SK-N-SH (cell line): ENCODE results near the gene MPZL1.

Experiments used
- CTCF ChIP-seq: fragments of 200-600 bp; sonication (generic); IDR thresholded peaks from 2 replicates; pipeline ENCODE4 v1.6.1; 2017; ENCODE audit warnings: antibody characterized with exemption, mild to moderate bottlenecking, moderate library complexity
- EZH2phosphoT487 ChIP-seq: fragments of 200-600 bp; sonication (generic); IDR thresholded peaks from 2 replicates; pipeline ENCODE4 v1.6.1; 2017; ENCODE audit warnings: low read depth, mixed run types, mild to moderate bottlenecking, antibody characterized with exemption, moderate library complexity, borderline replicate concordance
- RXRA ChIP-seq: IDR thresholded peaks from 2 replicates; pipeline ENCODE4 v1.4.0; 2012; ENCODE audit warnings: low read depth, mild to moderate bottlenecking, borderline replicate concordance
- USF2 ChIP-seq: fragments of 150-350 bp; IDR thresholded peaks from 2 replicates; pipeline ENCODE4 v1.6.1; 2017; ENCODE audit warnings: antibody characterized with exemption, low read length, low read depth, borderline replicate concordance

GRCh38 chr1:167698313-167698712, 23.5 kb upstream of the MPZL1 start:
- no peak for TF ChIP-seq CTCF
- TF ChIP-seq RXRA, result no peak
- TF ChIP-seq EZH2phosphoT487, result no peak
- no peak for TF ChIP-seq USF2
